K562 (cell line): ENCODE results near the gene PRPSAP1. TPM values are rescaled to one million over a fixed set of nuclear protein-coding genes. Genes with fewer than 3 reads are reported as not detected.

Source experiments
- ATAC-seq: fragments of 200-7000 bp; cut with Tn5 transposase; 3 replicates; pipeline ENCODE4 v1.9.1; 2020; ENCODE audit warnings: moderate library complexity
- BruUV-seq: library from RNA; stranded (reverse); fragments of 400-500 nt; replicated peaks from 2 replicates; lab custom pipeline; 2021; lab: Mats Ljungman, UMichigan
- CTCF ChIA-PET: fragments of 300-600 bp; formaldehyde crosslinking; extraction: SDS; loops from one replicate; lab custom pipeline; 2021; ENCODE audit warnings: low intra/inter-chr PET ratio; lab: Yijun Ruan, JAX
- POLR2A ChIA-PET: fragments of 300-600, 350-650 bp; sonication (Branson Sonifier 250); formaldehyde crosslinking; extraction: SDS; loops from one replicate; lab custom pipeline; 2021; ENCODE audit warnings: antibody characterized with exemption, inconsistent platforms; lab: Yijun Ruan, JAX
- DNase-seq, 4 experiments: peaks; one replicate each; pipeline versions ENCODE4 v3.0.0 to v3.0.0-alpha.2; 2011 to 2018; ENCODE audit warnings: low spot score in 3 of 4, mixed read lengths in 3 of 4; ENCODE audit errors: extremely low read depth in 1 of 4
- FAIRE-seq: peaks from 2 replicates; lab custom pipeline; 2011; peaks lifted over from hg19 to GRCh38; lab: Jason Lieb, UNC
- H2AFZ ChIP-seq: 2 replicates; pipeline ENCODE4 v1.6.0; 2011; ENCODE audit warnings: low read depth, low read length, control low read depth, inconsistent platforms
- H3K27ac ChIP-seq: fragments of 200-600 bp; 3 replicates; pipeline ENCODE4 v1.8.0; 2011; ENCODE audit warnings: low read depth, mild to moderate bottlenecking, control low read depth, inconsistent platforms, low read length, moderate library complexity, mixed read lengths; ENCODE audit errors: extremely low read depth
- H3K27me3 ChIP-seq, 2 experiments: fragments of 300-600 bp in 1 of 2; 2 replicates in 1 of 2; 3 replicates in 1 of 2; pipeline versions ENCODE4 v1.6.0 to v1.8.0; 2011; ENCODE audit warnings: inconsistent platforms in 2 of 2, low read length in 2 of 2, mild to moderate bottlenecking in 1 of 2, mixed read lengths in 1 of 2, moderate library complexity in 1 of 2; ENCODE audit not compliant: control insufficient read depth in 2 of 2, insufficient read depth in 2 of 2
- H3K36me3 ChIP-seq: fragments of 300-600 bp; 3 replicates; pipeline ENCODE4 v1.8.0; 2011; ENCODE audit warnings: mild to moderate bottlenecking, low read length, inconsistent platforms; ENCODE audit not compliant: control insufficient read depth, insufficient read depth
- H3K4me1 ChIP-seq, 2 experiments: fragments of 200-600 bp in 1 of 2; replicated peaks in 1 of 2; 2 replicates in 1 of 2; 3 replicates in 1 of 2; pipeline versions ENCODE4 v1.5.1 to v1.8.0; 2011; ENCODE audit warnings: inconsistent platforms in 2 of 2, low read length in 2 of 2, mild to moderate bottlenecking in 1 of 2, mixed read lengths in 1 of 2, moderate library complexity in 1 of 2; ENCODE audit not compliant: control insufficient read depth in 2 of 2, insufficient read depth in 2 of 2
- H3K4me2 ChIP-seq: 2 replicates; pipeline ENCODE4 v1.6.1; 2011; ENCODE audit warnings: low read length, control low read depth, inconsistent platforms, mixed read lengths; ENCODE audit not compliant: insufficient read depth
- H3K4me3 ChIP-seq: fragments of 200-600 bp; sonication (generic), shearing (Covaris generic); 2 replicates; pipeline ENCODE4 v1.5.1; 2016; ENCODE audit warnings: control low read depth, inconsistent platforms
- H3K79me2 ChIP-seq: fragments of 200-600 bp; 3 replicates; pipeline ENCODE4 v1.8.0; 2011; ENCODE audit warnings: low read length, inconsistent platforms; ENCODE audit not compliant: control insufficient read depth, insufficient read depth
- H3K9ac ChIP-seq, 2 experiments: 2 replicates each; pipeline versions ENCODE4 v1.6.0 to v1.6.1; 2011; ENCODE audit warnings: low read depth in 2 of 2, low read length in 2 of 2, control low read depth in 1 of 2, inconsistent platforms in 1 of 2, mild to moderate bottlenecking in 1 of 2, mixed read lengths in 1 of 2; ENCODE audit not compliant: insufficient read depth in 1 of 2
- H3K9me1 ChIP-seq: one replicate; pipeline ENCODE4 v1.6.0; 2011; ENCODE audit warnings: inconsistent platforms, mild to moderate bottlenecking, low read length, moderate library complexity; ENCODE audit not compliant: control insufficient read depth, insufficient read depth
- H3K9me3 ChIP-seq: replicated peaks from 2 replicates; pipeline ENCODE4 v1.5.1; 2011; ENCODE audit warnings: low read depth, low read length, inconsistent platforms; ENCODE audit not compliant: control insufficient read depth, insufficient read depth
- H4K20me1 ChIP-seq: replicated peaks from 2 replicates; pipeline ENCODE4 v1.6.1; 2011; ENCODE audit warnings: low read length, inconsistent platforms, mixed read lengths; ENCODE audit not compliant: control insufficient read depth, insufficient read depth
- EZH2 ChIP-seq: IDR thresholded peaks from 2 replicates; pipeline ENCODE4 v1.6.1; 2012; ENCODE audit warnings: low read depth, mild to moderate bottlenecking, inconsistent platforms, low read length, borderline replicate concordance
- HNRNPL ChIP-seq: fragments of 200-400 bp; formaldehyde crosslinking; IDR thresholded peaks from 2 replicates; pipeline ENCODE4 v1.6.1; 2017; ENCODE audit warnings: low read depth, mild to moderate bottlenecking, low read length
- PKNOX1 ChIP-seq: fragments of 450-650 bp; IDR thresholded peaks from 2 replicates; pipeline ENCODE4 v1.6.1; 2016
- PYGO2 ChIP-seq: fragments of 450-650 bp; IDR thresholded peaks from 2 replicates; pipeline ENCODE4 v1.6.1; 2016; ENCODE audit warnings: mild to moderate bottlenecking, missing genetic modification characterization, moderate library complexity, missing compliant biosample characterization
- SIN3B ChIP-seq: fragments of 450-650 bp; IDR thresholded peaks from 2 replicates; pipeline ENCODE4 v1.6.1; 2017; ENCODE audit warnings: low read depth, mild to moderate bottlenecking, moderate library complexity
- WGBS: fragments of 100-300 bp; shearing (Covaris generic); methylation state at CpG from one replicate; pipeline ENCODE4 v1.1.6; 2016; ENCODE audit warnings: low coverage, mixed read lengths; ENCODE audit not compliant: insufficient coverage; ENCODE audit errors: missing lambda C conversion rate; 5-methylcytosine and 5-hydroxymethylcytosine counted together
- in situ Hi-C: fragments of 300-500 bp; cut with MboI; formaldehyde crosslinking; loops from 4 replicates; pipeline ENCODE4 v1.15.0; 2018; ENCODE audit warnings: inconsistent platforms, mixed read lengths
- intact Hi-C: fragments of 100-400 bp; cut with micrococcal nuclease; formaldehyde crosslinking; loops from 2 replicates; pipeline ENCODE4 v1.14.2; 2022
- polyA plus RNA-seq, 8 experiments: library from polyadenylated mRNA; depleted of rRNA in 4 of 8; stranded (reverse) in 5 of 8; unstranded in 3 of 8; fragments of >200 nt; fragmentation: Nextera tagmentation in 2 of 8; fragmentation: Illumina TruSeq in 1 of 8; extraction: Ambion mirVana in 2 of 8; extraction: Trizol in 1 of 8; gene quantifications; 2 replicates each; pipeline versions ENCODE4 v1.2.1 to v1.2.3, GENCODE V29; 2011 to 2014; ENCODE audit warnings: inconsistent platforms in 1 of 8, missing spikeins in 1 of 8
- total RNA-seq, 7 experiments: library from RNA; depleted of rRNA in 6 of 7; stranded (reverse); fragments of >200 nt in 6 of 7; fragmentation: Illumina TruSeq in 2 of 7; extraction: Trizol in 2 of 7; gene quantifications; 2 replicates each; pipeline versions ENCODE4 v1.2.1 to v1.2.3, GENCODE V29; 2011 to 2021; ENCODE audit warnings: low replicate concordance in 1 of 7
- TF ChIP-seq, protein P1 (sequence below), 2 experiments: fragments of 200-800 bp in 1 of 2; sonication (Bioruptor generic) in 1 of 2; sonication (generic) in 1 of 2; formaldehyde crosslinking in 1 of 2; IDR thresholded peaks in 1 of 2; conservative IDR thresholded peaks in 1 of 2; 2 replicates each; pipeline versions ENCODE4 v1.5.0 to v1.6.1; 2016 to 2020; ENCODE audit warnings: missing compliant biosample characterization in 1 of 2, missing genetic modification characterization in 1 of 2, missing genetic modification reagents in 1 of 2

Gene PRPSAP1
- total and polyA plus RNA-seq, 9 of the 15 experiments (the other 6 are each of a cell fraction or from before 2014, with no cell fraction given): 21.9 to 77.1 (median 40.8) TPM

- TF ChIP-seq, protein P1, sequence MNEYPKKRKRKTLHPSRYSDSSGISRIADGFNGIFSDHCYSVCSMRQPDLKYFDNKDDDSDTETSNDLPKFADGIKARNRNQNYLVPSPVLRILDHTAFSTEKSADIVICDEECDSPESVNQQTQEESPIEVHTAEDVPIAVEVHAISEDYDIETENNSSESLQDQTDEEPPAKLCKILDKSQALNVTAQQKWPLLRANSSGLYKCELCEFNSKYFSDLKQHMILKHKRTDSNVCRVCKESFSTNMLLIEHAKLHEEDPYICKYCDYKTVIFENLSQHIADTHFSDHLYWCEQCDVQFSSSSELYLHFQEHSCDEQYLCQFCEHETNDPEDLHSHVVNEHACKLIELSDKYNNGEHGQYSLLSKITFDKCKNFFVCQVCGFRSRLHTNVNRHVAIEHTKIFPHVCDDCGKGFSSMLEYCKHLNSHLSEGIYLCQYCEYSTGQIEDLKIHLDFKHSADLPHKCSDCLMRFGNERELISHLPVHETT (CRISPR knock-in tag; conservative IDR thresholded peaks at IDR 0.05 in 1 of 2, IDR thresholded peaks at IDR 0.05 in 1 of 2): no peak
- TF ChIP-seq PKNOX1: peak; percentile 30
- peak; percentile 34; the same call in 1 of the 2 replicates for TF ChIP-seq SIN3B
- TF ChIP-seq, all 486 proteins: peak for 42
These were observed 88.0 kb downstream of the PRPSAP1 start (continued) for GRCh38 chr17:76265624-76266243.

GRCh38 chr17:76264755-76265623 lies 88.7 kb downstream of the PRPSAP1 start, which contains the start of gene UBALD2:
Gene UBALD2, plus strand, starts transcription at chr17:76265348. Its CDS starts 158 bp downstream, at chr17:76265506.
- H3K9ac ChIP-seq: peak within 1 kb of the TSS; percentile 81 to 96
- in situ Hi-C loops: loop anchor here (5.0 kb wide), 1 partner anchor 68 kb away; no protein-coding TSS in a partner anchor
- ChIA-PET CTCF (no interaction called here), POLR2A (interaction anchor here (0.6 to 3.4 kb wide), 17 partner anchors 8 to 452 kb away, joined by 3 to 28 read pairs (median 4); partner anchors contain the start of gene RNF157)
- peak within 1 kb of the TSS; percentile 83 for H3K27ac ChIP-seq
- WGBS: 2% methylated on average over 57 of the region's 94 CpGs
- intact Hi-C loops: loop anchor here (5.0 kb wide), 2 partner anchors 68 to 83 kb away; no protein-coding TSS in a partner anchor
- H3K4me3 ChIP-seq: peak within 1 kb of the TSS; percentile 91
- peak within 1 kb of the TSS; percentile 79 for H2AFZ ChIP-seq
- peaks cover 31% of the 10 kb centered on the region for H3K36me3 ChIP-seq
- no peaks in the 10 kb centered on the region for H3K27me3 ChIP-seq
- no peaks in the 10 kb centered on the region for H3K9me1 ChIP-seq
- H3K9me3 ChIP-seq: no peaks in the 10 kb centered on the region
- no TSS peak for BruUV-seq
- ATAC-seq: peak; percentile 90
- peak; percentile 97 to 99 (median 98) for DNase-seq
- FAIRE-seq: peak; percentile 94
- peaks cover 37 to 39% of the 10 kb centered on the region in 2 experiments for H3K4me1 ChIP-seq
- H4K20me1 ChIP-seq: no peaks in the 10 kb centered on the region
- H3K4me2 ChIP-seq: peak within 1 kb of the TSS; percentile 97
- peaks cover 47% of the 10 kb centered on the region for H3K79me2 ChIP-seq
- no peak for TF ChIP-seq HNRNPL
- no peak for TF ChIP-seq EZH2
- peak; percentile 78 for TF ChIP-seq PYGO2 (tag)
